DND-41 (cell line): ENCODE data around the gene RAI2.

Experiments
- CTCF ChIP-seq: IDR thresholded peaks from 2 replicates; pipeline ENCODE4 v1.5.1; 2012; ENCODE audit warnings: borderline replicate concordance, low read length, moderate library complexity, mild to moderate bottlenecking; ENCODE audit not compliant: poor library complexity, severe bottlenecking; ENCODE audit errors: extremely low read depth
- EZH2 ChIP-seq: IDR thresholded peaks from 3 replicates; pipeline ENCODE4 v1.6.1; 2012; ENCODE audit warnings: borderline replicate concordance, low read depth, mild to moderate bottlenecking, moderate library complexity, low read length, inconsistent platforms; ENCODE audit not compliant: severe bottlenecking

DNA sequence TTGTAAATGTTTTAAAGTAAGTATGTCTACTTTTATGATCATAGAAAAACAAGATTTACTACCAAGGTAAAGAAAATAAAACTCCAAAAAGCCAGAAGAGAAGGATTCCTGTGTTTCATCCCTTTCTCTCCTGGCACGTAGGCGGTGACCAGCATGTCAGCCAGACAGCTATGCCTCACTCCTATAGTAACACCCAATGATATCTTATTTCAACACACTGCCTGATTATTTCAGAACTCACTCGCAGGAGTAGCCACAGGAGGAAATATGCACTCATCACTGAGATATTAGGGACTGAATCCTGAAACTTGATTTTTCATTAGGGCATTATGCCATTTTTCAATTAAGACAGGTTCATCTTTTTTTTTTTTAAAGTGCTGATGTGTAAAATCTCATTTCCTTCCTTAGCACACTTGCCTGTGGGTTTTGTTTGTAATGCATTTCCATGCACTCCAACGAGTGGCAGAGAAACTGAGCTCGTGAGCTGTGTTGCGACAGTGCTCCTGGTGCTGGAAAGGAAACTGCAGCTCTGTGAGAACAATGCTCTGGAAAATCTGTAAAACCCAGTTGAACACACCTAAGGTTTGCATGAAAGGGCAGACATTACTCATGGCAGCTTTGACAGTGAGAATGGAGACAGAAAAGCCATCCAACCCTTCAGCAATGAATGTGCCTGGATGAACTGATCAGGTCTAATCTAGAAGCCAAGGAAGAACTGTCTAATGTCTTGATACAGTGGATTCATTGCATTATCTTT, 18.2 kb downstream of the RAI2 start:
- TF ChIP-seq CTCF, result no peak
- TF ChIP-seq EZH2, result no peak
